Ascending aorta (tissue), 2 donors: Measurements from ENCODE around the gene C1QTNF3. TPM values are rescaled to one million over a fixed set of nuclear protein-coding genes. Genes with fewer than 3 reads are reported as not detected.

Experiments used
- DNase-seq, 2 donors: peaks; one replicate each; pipeline ENCODE4 v3.0.0-alpha.2; 2019; ENCODE audit warnings: low spot score in 2 of 2
- H3K27ac ChIP-seq, 2 donors: fragments of 200-600 bp; sonication (generic); one replicate each; pipeline ENCODE4 v1.5.1; 2016 to 2017; ENCODE audit warnings: mild to moderate bottlenecking in 1 of 2
- H3K27me3 ChIP-seq: fragments of 200-600 bp; sonication (generic); one replicate; pipeline ENCODE4 v1.5.1; 2017
- H3K36me3 ChIP-seq, 2 donors: fragments of 200-600 bp; sonication (generic); one replicate each; pipeline ENCODE4 v1.5.1; 2016
- H3K4me1 ChIP-seq, 2 donors: fragments of 200-600 bp; sonication (generic); one replicate each; pipeline ENCODE4 v1.5.1; 2016 to 2017; ENCODE audit warnings: mild to moderate bottlenecking in 1 of 2
- H3K4me3 ChIP-seq, 2 donors: fragments of 200-600 bp; sonication (generic); one replicate each; pipeline ENCODE4 v1.5.1; 2016 to 2017; ENCODE audit warnings: mild to moderate bottlenecking in 1 of 2
- H3K9me3 ChIP-seq, 2 donors: fragments of 200-600 bp; sonication (generic); one replicate each; pipeline ENCODE4 v1.5.1; 2016
- CTCF ChIP-seq, 3 experiments: fragments of 200-600 bp in 2 of 3; fragments of 450-650 bp in 1 of 3; sonication (generic) in 2 of 3; IDR thresholded peaks; one replicate each; pipeline ENCODE4 v1.5.1; 2016 to 2019; ENCODE audit warnings: antibody characterized with exemption in 3 of 3, mild to moderate bottlenecking in 1 of 3, moderate library complexity in 1 of 3
- intact Hi-C: fragments of 100-400 bp; cut with DNase I; formaldehyde crosslinking; loops from one replicate; pipeline ENCODE4 v1.15.1; 2023
- total RNA-seq: library from RNA; depleted of rRNA; stranded (reverse); fragments of >200 nt; gene quantifications from one replicate; pipeline ENCODE4 v1.1.0, GENCODE V29; 2016

Gene C1QTNF3
- total RNA-seq, 1 donor from 2014 or later, result 1.3 TPM

- peaks cover 4 to 12% of the 10 kb centered on the region in 2 donors for H3K4me1 ChIP-seq
- intact Hi-C loops, result loop anchor here (2.0 to 10.0 kb wide), 4 partner anchors 35 to 923 kb away; partner anchors contain the start of gene TARS1
Observed at GRCh38 chr5:34009610-34010009, 33.4 kb downstream of the C1QTNF3 start.

GRCh38 chr5:34008802-34009201 lies 34.2 kb downstream of the C1QTNF3 start:
- DNase-seq, result no peak
- intact Hi-C loops, result loop anchor here (2.0 to 10.0 kb wide), 4 partner anchors 36 to 923 kb away; partner anchors contain the start of gene TARS1

More at GRCh38 chr5:34009610-34010009, 33.4 kb downstream of the C1QTNF3 start:
- H3K36me3 ChIP-seq, result peaks cover 0 to under 1% of the 10 kb centered on the region in 2 donors
- no peaks in the 10 kb centered on the region for H3K27me3 ChIP-seq
- H3K9me3 ChIP-seq, result no peaks in the 10 kb centered on the region
- no peak for DNase-seq
- TF ChIP-seq CTCF (IDR thresholded peaks at IDR 0.05), result no peak
- H3K27ac ChIP-seq, result no peak overlapping the region
- no peak overlapping the region for H3K4me3 ChIP-seq

GRCh38 chr5:34007621-34008600 lies 35.1 kb downstream of the C1QTNF3 start, which contains the start of gene AMACR:
Gene AMACR, minus strand, starts transcription at chr5:34008050. Its CDS starts 31 bp downstream, at chr5:34008019.
- intact Hi-C loops, result loop anchor here (2.0 to 10.0 kb wide), 4 partner anchors 37 to 924 kb away; partner anchors contain the start of gene TARS1
- H3K27ac ChIP-seq, result peak within 1 kb of the TSS; percentile 83 to 85
- peak within 1 kb of the TSS; percentile 73 to 77 for H3K4me3 ChIP-seq
- TF ChIP-seq CTCF (IDR thresholded peaks at IDR 0.05), result no peak
- no peaks in the 10 kb centered on the region for H3K27me3 ChIP-seq
- peaks cover 4 to 11% of the 10 kb centered on the region in 2 donors for H3K4me1 ChIP-seq
- H3K9me3 ChIP-seq, result no peaks in the 10 kb centered on the region
- peaks cover 0 to 11% of the 10 kb centered on the region in 2 donors for H3K36me3 ChIP-seq
- DNase-seq, result peak; percentile 66 to 97

More at GRCh38 chr5:34008802-34009201, 34.2 kb downstream of the C1QTNF3 start:
- Histone ChIP-seq H3K27ac (peak overlapping the region; percentile 83 to 85), H3K36me3 (peaks cover 0 to 8% of the 10 kb centered on the region in 2 donors), H3K27me3 (no peaks in the 10 kb centered on the region), H3K4me3 (peak overlapping the region; percentile 73 to 77), H3K4me1 (peaks cover 4 to 12% of the 10 kb centered on the region in 2 donors), H3K9me3 (no peaks in the 10 kb centered on the region)
- TF ChIP-seq CTCF (IDR thresholded peaks at IDR 0.05), result no peak

- peak overlapping the region; percentile 83 to 85 for H3K27ac ChIP-seq
- peaks cover 4 to 10% of the 10 kb centered on the region in 2 donors for H3K4me1 ChIP-seq
- DNase-seq, result no peak
- no peaks in the 10 kb centered on the region for H3K27me3 ChIP-seq
- H3K36me3 ChIP-seq, result peaks cover 5 to 11% of the 10 kb centered on the region in 2 donors
- no peak for TF ChIP-seq CTCF (IDR thresholded peaks at IDR 0.05)
- H3K9me3 ChIP-seq, result no peaks in the 10 kb centered on the region
- intact Hi-C loops, result loop anchor here (5.0 to 10.0 kb wide), 3 partner anchors 458 to 925 kb away; partner anchors contain the start of gene TARS1
- peak overlapping the region; percentile 73 to 77 for H3K4me3 ChIP-seq
Observed at GRCh38 chr5:34007201-34007620, 35.8 kb downstream of the C1QTNF3 start.

- peaks cover 5 to 11% of the 10 kb centered on the region in 2 donors for H3K36me3 ChIP-seq
- no peaks in the 10 kb centered on the region for H3K27me3 ChIP-seq
- no peak overlapping the region for H3K4me3 ChIP-seq
- DNase-seq, result no peak
- peaks cover 4 to 10% of the 10 kb centered on the region in 2 donors for H3K4me1 ChIP-seq
- no peaks in the 10 kb centered on the region for H3K9me3 ChIP-seq
- TF ChIP-seq CTCF (IDR thresholded peaks at IDR 0.05), result no peak
- no peak overlapping the region for H3K27ac ChIP-seq
- intact Hi-C loops, result loop anchor here (5.0 to 10.0 kb wide), 3 partner anchors 459 to 927 kb away; partner anchors contain the start of gene TARS1
Observed at GRCh38 chr5:34005681-34006080, 37.3 kb downstream of the C1QTNF3 start.
